Left kidney (tissue), 2 donors: ENCODE results near the gene PLCL1. TPM values are rescaled to one million over a fixed set of nuclear protein-coding genes. Genes with fewer than 3 reads are reported as not detected.

Source experiments
- DNase-seq: peaks from one replicate; pipeline ENCODE4 v3.0.0-alpha.2; 2013
- polyA plus RNA-seq: library from polyadenylated mRNA; unstranded; fragments of 120-200 nt; gene quantifications from one replicate; pipeline ENCODE4 v1.2.1, GENCODE V29; 2013; ENCODE audit not compliant: insufficient read length

The PLCL1 gene
- polyA plus RNA-seq, 1 donor = 16.8 TPM

DNA sequence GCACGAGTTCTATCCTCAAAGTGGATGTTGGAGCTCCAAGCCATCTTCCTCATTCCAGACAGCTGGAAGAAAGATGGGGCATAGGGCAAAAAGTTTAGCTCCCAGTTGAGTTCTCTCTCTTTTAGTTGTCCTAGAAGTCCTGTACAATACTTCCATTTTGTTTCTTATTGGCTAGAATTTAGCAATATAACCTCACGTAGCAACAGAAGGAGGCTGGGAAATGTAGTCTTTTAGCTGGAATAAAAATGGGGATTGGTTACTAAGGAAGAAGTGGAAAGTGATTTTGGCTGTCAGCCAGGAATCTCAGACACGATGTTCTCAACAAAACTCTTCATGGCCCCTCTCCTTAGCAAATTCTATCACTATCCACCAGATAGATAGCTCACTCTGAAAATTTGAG is 79.9 kb downstream of the PLCL1 start:
- no peak for DNase-seq

DNA sequence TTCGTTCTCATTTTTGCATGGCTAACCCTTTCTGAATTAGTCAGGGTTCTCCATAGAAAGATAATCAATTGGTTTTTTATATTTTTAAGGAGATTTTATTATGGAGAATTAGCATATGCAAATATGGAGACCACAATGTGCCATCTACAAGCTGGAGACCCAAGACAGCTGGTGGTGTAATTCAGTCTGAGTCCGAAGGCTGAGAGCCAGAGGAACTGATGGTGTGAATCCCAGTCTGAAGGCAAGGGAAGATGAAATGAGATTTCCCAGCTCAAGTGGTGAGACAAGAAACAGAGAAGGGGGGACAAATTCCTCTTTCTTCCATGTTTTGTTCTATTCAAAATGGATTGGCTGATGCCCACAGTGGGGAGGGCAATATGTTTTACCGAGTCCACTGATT is 80.7 kb downstream of the PLCL1 start:
- no peak for DNase-seq

DNA sequence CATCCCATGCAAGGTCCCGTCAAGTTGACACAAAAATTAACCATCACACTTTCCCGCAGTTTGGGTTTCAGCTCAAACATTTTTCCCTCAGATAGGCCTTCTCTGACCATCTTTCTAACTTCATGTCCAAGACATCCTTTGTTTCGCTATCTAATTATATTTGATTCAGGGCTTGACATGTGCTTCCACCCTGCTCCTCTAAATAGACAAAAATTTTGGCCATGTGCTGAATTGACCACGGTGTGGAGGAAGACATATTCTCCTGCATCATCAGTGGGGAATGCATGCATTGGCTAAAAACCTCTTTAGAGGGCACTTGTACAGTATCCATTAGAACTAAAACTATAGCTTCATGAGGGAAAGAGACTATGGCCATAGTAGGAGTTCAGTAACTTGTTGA is 81.2 kb downstream of the PLCL1 start:
- DNase-seq = no peak

DNA sequence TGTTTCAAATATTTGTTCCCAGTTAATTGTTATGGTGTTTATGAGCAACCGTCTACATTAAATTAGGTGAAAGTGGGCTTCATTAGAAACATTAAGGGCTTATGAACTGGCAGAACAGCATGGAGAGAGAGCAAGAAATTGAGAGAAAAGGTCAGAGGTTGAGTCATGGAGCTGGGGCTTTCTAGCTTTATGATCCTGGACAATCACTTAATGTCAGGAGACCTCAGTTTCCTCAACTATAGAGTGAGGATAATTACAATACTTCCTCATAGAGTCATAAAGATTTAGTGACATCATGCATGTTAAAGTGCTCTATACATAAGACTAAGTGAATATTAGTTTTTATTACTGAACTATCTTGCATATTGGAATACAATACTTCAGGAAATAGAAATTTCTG is 83.9 kb downstream of the PLCL1 start:
- DNase-seq = no peak

DNA sequence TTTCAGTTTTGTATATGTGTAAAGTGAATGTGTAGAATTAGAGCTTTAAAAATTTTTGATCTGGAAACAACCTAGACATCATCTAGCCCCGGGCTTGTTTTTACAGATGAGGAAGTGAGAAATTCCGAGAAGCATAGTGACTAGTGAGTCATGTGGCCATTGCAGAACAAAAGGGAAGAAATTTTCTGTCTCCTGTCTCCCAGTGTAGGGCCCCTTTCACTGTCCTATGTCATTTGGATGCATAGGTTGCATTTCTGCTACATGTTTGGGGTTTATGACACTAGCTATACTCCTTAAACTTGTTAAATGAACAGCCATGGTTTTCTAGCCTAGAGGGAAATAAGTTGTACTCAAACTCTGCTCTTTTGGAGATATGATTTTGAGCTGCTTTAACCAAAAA is 84.6 kb downstream of the PLCL1 start:
- DNase-seq = no peak

DNA sequence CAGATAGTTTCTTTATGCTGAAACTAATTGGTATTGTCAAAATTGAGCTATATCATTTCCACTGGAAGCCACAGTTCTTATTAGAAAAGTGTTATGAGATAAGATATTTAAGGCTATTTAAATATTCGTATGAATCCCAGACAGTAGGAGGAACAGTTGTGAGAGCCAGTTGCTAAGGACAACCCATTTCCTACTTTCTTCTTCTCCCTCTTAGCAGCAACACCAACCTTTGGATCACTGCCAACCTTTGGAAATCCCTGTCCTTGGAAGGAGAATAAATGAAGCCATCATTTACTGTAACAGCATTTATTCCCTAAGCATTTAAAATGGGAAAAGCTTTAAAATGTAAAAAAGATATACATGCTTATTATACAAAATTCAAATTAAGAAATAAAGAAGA is 85.8 kb downstream of the PLCL1 start:
- DNase-seq = no peak

DNA sequence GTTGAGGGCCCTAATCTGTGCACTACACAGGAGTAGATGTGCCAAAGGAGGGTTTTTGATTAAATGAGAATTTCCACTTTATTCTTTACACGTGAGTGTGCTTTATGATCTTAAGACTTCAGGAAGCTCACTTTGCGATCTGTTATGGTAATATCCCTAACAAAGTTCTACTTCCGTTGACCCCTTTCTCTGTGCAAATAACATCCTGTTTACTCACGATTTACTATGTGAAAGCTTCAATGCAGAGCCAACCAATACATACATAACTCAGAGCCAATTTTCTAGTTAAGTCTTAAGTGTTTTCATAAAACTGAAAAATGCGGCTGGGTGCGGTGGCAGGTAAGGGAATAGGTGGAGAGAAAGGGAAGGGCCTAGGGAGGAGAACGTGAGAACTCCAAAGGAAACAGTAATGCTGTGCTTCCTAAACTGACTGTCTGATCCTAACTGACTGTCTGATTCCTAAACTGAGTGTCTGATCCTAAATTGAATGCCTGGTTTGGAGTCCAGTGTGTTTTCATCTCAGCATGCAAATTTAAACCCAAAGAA is 87.6 kb downstream of the PLCL1 start:
- no peak for DNase-seq

DNA sequence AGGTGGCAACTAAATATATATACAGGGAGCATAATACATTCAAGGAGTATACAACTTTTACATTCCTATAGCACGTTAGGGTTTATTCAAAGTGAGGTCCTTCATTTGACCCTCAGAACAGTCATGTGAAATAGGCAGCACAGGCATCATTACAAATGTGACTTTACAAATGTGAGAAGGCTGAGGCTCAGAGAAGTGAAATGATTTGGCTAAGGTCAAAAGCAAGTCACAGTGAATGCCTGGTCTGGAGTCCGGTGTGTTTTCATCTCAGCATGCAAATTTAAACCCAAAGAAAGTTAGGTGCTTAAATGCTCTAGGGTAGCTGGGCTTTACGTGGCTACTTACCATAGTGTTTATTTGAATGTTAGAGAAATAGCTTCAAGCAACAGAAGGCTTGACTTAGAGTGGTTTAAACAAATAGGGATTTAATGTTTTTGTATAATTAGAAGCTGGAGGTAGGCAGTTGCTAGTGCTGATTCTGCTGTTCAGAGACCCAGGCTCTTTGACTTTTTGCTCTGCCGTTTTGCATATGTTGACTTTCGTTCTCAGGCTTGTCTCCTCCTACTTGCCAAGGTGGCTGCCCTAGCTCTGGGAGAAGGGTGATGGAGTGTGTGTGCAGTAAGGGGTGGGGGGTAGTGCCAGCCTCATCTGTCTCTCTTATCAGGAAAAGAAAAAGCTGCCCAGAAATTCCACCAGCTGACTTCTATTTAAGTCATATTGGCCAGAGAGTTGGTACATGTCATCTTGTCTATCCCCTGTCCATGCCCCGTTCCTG is 89.2 kb downstream of the PLCL1 start:
- DNase-seq = no peak

DNA sequence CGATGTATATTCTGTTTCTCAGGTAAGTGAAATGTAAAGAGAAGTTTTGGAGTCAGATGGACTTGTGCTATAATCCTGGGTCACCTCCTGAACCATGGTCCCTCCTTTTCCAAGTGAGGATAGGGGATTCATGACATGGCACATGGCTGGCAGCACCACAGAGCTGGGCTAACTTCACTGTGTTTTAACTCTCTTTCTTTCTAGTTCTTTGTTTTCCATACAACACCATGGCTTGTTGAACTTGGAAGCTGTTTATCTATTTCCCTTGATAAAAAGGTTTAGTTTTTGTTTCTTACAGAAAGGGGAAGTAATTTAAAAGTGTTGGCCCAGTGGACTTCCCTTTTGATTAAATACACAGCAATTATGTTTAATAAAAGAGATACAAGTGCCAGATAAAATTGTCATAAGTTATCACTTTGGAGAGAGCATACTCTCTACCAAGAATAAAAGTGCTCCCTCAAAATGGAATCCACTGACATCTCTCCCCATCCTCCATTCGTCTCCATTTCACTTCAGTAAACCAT is 90.4 kb downstream of the PLCL1 start:
- DNase-seq = no peak

DNA sequence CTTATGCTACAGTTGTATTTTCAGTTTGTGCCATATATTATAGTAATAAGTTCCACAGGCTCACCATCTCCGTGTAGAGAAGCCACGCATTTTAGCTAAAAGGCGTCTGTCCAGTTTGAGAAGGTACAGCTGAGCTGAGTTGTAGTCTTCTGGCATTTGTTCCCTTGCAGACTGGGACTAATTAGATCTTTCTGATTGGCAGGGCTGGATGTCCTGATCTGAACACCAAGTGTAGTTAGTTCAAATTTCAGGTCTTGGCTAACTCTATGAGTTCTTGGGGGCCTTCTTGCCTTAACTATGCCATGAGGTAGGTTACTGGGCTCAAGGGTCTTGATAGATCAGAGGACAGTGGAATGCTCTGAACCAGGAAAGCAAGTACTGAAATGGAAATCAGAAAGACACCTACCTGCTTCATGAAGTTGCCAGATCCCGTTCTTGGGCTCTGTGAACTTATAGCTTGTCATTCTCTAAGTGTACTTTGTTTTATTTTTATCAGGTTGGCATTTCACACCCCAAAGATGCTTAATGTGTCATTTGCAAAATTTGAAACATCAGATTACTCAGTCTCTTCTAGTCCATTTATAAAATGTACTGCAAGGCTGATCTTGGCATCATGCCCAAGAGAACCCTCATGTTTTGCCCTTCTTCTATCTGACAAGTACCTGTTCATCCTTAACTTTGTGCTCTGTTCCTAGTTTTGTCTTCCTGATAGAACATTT is 93.7 kb downstream of the PLCL1 start:
- DNase-seq = no peak

DNA sequence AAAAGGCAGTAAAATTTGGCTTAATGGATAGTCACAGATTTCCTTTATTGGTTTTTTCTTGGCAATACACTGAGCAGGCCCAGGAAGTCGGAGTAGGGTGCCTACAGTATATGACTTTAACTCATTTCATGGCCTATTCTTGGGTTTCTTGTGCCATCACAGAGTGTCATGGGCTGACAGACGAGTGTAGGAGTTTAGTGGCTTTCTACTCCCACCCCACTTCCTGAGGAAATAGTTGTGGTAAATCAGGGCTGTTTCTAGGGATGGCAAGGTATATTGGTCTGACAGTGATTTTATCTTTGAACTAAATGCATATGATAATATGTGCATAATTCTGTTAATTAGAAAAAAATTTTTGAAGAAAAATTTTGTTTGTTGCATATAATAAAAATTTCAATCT is 100.1 kb downstream of the PLCL1 start:
- DNase-seq = no peak

DNA sequence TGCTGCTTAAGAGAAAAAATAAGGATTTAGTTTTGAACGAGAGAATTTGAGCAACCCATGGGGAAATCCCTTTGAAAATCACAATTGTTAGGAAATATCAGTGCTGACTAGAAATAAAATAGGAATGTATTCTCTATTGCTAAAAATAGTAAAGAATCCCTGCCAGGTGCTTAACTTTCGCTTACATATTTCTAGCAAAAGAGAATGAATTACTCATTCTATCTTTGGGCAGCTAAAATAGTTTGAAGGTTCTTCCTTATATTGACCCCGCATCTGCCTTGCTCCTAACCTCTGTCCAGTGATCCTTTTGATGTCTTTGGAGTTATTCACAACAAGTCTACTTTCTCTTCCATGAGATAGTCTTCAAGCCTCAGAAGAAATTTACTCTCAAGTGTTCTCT is 103.8 kb downstream of the PLCL1 start:
- DNase-seq = no peak

DNA sequence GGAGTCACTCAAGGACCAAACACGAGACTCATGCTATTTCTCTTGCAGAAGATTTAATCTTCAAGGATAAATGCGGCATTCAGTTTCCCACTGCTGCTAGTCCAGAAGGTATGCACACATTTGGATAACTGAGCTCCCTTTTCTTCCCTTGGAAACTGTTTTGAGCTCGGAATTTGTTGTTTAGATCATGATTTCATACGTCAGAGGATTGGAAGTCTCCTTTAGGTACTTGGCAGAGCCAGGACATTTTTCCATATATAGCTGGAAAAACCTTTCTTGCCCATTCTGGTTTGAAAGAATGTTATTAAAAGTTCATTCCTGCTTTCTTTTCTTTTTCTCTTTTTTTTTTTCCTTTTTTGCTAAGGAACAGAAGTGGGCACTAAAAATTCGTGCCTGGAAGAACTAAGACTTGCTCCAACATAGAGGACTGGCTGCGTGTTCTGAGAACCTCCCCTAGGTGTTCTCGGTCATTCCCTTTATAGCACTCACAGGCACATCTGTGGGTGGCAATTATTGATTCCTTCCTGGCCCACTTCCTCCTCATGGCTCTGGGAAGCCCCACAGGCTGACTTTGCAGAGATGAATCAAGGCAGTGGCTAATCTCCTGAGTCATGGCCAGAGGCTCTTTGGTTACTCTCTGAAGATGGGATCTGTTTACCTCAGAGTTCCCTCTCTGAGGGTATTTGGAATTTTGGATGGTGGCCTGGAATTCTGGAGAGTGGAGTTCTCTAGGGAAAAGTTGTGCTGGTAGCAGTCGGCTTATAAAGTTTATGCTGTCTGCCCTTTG is 104.8 kb downstream of the PLCL1 start:
- no peak for DNase-seq

DNA sequence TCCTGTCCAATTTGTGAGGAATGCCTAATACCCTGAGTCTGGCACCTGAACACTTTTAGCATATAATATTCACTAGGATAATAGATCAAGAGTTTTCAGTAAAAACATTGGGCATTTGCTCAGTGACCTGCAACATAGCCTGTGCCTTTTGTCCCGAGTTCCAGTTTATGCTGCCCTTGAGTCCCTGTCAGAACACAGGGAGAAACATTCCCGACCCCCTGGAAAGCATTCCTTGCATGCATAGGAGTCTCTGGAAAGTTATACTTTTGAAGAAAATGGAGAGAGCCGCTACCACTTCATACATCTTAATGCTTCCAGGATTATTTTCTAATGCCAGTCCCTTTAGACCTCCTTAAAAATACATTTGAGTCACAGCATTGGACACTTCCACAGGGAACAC is 107.3 kb downstream of the PLCL1 start:
- no peak for DNase-seq

DNA sequence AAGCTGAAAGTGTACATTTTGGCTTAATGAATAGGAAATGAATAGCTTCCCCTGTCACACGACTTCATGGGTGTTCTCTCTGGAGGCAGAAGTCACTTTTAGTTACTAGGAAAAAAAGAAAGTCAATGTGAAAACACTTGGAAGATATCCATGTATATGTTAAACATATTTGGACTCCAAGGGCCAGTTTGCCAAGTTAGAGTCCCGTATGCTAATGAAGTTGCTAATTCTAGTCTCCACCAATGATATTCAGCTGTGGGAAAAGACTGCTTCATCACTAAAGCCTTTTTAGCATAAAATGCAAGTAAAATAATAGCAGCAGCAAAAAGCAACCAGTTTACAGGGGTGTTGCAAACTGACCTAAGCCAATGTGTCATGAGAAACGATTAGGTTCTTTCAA is 108.7 kb downstream of the PLCL1 start:
- no peak for DNase-seq

DNA sequence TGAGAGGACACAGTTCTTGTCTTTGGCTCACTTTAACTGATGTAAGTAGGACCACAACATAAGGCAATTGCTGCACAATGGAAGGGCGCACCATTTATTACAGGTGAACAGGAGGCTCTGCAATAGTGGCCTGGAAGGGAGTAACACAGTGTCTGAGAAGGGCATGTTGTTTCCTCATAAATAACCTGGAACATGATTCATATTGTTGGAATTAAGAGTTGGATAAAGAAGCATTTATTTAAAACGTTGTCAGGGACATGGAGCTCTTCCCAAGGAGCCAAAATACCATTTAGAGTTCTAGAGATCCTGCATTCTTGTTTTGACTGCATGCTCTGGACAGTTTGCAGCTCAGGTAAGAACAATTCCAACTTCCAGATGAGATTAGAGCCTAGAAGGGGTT is 110.4 kb downstream of the PLCL1 start:
- no peak for DNase-seq

DNA sequence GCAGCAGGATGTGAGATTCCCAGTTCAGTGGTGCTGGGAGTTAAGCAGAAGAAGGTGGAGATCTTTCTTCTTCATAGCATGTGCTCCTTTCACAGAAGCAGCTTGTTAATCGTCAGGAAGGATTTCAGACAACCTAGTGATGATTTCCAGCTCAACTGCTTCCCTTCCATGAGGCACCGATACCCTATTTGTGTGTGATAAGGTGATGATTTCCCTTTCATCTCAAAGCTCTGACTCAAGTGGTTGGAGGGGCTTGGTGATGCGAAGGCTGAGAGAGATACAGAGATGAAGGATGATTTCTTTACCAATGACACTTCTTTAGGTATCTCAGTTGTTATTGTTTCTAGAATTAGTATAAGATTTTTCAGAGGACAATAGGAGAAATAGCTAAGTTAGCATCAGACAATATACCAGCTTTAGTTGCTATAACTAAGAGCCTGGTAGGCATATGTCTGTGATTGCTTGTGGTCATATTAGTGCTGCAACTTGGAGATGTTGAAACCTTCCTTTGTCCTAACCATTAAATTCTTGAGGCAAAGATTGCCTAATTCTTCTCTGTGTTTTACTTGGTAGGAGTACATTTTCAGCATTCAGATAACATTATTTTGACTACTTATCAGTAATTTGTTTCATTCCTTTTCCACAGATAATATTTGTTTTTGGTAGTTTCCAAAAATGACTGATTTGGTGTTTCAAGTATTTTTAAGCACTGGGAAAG is 111.3 kb downstream of the PLCL1 start:
- no peak for DNase-seq

DNA sequence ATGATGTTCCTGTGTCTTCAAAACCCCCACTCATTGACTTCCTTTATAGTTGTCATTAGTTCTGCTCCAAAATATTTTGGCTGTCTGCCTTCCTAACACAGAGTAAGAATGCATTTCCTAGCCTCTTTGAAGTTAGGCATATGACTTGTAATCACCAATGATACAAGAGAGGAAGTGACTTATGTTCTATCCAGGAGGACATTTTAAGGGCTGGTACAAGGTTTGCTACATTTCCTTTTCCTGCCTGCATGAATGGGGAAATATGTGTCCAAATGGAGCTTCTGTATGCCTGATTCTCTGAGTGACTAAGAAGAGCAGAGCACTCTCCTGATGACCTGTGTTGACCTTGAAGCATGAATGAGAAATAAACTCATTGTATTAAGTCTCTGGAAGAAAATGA is 115.1 kb downstream of the PLCL1 start:
- DNase-seq = no peak

DNA sequence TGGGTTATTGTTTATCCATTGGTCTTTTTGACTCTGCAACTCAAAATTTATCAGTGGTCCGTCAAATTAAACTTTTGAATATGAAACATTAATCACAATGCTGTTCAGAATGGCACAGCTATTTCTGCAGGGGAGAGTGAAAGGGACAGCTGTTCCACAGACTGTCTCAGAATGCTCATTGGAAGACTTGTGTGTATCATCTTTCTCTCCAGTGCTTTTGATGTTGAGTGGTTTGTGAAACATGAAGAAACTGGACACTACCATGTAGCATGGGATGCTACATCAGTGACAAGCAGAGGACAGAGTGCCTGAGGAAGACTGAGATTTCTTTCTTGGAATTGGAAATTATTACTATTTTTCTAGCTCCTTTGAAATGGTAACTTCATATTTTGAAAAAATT is 115.7 kb downstream of the PLCL1 start:
- DNase-seq = no peak

DNA sequence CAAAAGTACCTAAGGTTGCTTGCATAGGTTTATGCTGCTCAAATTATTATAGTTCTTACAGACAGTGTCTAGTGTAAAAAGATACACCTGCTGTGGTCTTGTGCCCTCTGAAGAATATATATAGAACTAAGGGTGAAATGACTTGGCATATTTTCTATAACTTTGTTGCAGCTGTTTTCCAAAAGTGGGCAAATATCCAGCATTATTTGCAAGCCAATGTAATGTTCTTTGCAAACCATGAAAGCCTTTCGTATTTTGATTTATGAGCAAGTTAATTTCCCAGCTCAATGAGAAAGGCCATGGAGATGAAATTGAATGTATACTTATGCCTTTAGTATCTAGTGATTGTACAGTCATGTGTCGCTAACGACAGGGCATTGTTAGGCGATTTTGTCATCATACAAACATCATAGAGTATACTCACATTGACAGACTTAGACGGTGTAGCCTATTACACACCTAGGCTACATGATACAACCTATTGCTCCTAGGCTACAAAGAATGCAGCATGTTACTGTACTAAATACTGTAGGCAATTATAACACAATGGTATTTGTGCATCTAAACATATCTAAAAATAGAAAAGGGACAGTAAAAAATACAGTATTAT is 116.3 kb downstream of the PLCL1 start:
- DNase-seq = no peak

DNA sequence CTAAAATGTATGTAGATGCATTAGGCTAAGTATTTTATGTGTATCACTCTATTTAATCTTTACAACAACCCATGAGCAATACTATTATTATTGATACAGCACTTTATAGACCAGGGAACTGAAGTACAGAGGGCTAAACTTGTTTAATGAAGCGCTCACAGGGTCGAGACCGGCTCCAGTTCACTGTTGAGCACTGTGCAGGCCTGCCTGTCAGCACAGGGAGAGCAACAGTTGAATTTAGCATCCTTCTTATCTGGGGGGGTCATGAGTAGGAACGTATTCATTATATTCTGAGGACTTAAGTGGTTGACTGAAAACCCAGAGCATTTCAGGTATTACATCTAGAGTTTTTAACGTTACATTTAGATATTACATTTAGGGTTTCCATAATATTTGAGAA is 120.1 kb downstream of the PLCL1 start:
- DNase-seq = no peak

DNA sequence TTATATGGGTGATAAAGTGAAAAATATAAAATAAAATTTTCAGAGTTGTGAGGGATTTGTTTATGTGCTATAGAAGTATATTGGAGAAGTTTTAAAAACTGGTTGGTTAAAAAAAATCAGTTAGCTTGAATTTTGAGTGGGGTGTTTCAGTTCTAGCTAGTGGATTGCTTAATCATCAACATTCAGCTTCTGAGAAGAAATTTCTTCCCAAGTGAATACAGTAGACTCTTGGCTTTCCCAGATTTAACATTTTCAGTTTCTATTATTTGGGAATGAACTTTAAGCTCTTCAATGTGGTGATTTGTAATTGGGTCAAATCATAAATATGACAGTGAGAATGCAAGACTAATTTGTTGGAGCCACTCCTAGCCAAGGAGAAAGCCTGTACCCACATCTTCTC is 120.8 kb downstream of the PLCL1 start:
- DNase-seq = no peak
